Kidney capillary endothelial cell (primary cell): ENCODE measurements around the gene MOAP1.
A peak's percentile ranks its signal among the peaks of the same experiment; 100 is the strongest.
"Not testable (repeated sequence)": the region's sequence is repeated elsewhere in the genome, so short reads cannot be mapped to it uniquely, and the experiment has no call there.

Experiments used
- DNase-seq: peaks from one replicate; pipeline ENCODE4 v3.0.0-alpha.2; 2018; ENCODE audit warnings: low spot score

Gene MOAP1

DNA sequence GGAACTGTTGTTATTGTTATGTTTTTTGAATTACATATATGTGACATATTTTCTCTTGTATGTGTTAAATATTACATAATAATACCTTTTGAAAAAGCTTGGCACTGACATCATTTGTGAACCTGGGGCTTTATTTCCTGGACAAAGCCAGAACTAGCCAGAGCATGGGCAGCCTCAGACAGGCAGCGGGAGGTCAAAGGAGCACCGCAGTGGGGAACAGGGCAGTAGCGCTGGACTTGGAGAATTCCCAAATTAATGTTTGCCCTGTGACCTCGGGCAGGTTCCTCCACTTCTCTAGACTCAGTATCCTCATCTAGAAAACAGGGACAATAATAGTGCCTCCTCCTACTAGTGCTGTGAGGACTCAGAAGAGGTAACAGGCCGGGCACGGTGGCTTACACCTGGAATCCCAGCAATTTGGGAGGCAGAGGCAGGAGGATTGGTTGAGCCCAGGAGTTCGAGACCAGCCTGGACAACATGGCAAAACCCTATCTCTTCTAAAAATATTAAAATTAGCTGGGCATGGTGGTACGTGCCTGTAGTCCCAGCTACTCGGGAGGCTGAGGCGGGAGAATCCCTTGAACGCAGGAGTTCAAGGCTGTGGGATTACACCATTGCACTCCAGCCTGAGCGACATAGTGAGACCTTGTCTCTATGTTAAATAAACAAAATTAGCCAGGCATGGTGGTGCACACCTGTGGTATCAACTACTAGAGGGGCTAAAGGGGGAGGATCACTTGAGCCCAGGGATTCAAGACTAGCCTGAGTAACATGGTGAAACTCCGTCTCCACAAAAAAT lies 41.6 kb downstream of the MOAP1 start:
- no peak for DNase-seq

DNA sequence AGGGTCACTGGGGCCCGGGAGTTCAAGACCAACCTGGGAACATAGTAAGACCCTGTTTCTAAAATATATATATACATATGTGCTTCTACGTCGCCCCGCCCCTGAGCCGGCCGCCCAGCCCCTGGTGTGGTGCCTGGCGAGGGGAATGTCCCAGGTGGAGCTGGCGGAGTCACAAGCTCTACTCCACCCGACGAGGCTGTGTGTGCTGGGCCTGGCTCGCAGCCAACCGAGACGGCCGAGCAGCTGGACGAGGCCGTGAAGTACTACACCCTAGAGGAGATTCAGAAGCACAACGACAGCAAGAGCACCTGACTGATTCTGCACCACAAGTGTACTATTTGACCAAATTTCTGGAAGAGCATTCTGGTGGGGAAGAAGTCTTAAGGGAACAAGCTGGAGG lies 46.8 kb downstream of the MOAP1 start:
- no peak for DNase-seq

DNA sequence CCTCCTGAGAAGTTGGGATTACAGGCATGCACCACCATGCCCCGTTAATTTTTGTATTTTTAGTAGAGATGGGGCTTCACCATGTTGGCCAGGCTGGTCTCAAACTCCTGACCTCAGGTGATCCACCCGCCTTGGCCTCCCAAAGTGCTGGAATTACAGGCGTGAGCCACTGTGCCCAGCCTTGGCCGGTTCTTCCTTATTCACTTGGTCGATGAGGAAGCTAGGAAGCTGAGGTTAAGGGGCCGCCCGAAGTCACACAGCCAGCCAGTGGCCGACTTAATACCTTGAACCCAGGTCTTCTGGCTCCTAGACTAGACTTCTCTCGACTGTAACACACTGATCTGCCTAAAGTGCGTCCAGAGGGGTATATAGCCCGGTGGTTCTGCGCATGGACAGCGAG lies 48.2 kb downstream of the MOAP1 start:
- not testable (repeated sequence) for DNase-seq

DNA sequence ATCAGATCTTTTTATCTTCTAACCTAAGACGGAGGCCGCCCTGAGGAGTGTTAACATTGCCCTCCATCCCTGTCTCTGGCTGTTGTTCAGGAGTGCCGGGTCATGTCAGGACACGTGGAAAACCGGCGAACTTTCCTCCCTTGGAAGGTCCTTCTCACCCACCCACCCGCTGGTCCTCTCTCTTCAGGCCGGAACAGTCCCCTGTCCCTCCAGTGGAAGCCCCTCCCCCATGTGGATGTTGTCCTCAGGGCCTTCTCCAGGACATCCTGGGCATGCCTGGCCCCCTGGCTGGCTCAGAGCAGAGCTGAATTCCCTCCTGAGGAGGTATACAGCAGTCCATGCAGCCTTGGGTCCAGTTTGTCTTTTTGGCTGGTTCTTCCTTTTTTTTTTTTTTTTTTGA lies 48.7 kb downstream of the MOAP1 start:
- no peak for DNase-seq

DNA sequence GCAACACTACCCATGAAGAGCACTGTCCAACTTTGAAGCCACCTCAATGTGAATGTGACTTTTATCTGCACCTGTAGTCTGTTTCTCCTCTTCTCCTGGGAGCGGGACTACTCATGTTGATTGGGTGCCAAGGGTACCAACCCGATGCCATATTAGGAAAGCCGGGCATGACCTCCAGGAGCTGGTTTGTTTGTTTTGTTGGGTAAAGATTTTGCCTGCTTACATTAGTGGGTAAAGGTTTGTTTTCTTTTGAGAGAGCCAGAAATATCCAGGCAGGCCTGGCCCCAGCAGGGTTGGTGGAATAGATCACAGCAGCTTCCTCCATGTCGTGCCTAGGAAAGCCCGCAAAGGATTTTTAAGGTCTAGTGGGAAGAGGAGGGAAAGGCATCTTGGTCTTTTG lies 49.3 kb downstream of the MOAP1 start:
- no peak for DNase-seq

DNA sequence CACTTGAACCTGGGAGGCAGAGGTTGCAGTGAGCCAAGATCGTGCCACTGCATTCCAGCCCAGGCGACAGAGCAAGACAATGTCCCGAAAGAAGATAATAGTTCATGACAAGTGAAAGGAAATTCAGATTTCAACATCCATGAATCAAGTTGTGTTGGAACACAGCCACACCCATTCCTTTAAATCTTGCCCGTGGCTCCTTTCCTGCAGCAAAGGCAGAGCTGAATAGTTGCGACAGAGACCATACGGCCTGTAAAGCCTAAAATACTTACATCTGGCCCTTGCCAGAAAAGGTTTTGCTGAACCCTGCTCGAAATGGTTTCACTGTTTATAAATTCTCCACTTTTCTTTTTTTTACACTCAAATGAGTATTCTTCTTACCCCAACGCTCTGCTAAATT lies 51.2 kb downstream of the MOAP1 start:
- no peak for DNase-seq

DNA sequence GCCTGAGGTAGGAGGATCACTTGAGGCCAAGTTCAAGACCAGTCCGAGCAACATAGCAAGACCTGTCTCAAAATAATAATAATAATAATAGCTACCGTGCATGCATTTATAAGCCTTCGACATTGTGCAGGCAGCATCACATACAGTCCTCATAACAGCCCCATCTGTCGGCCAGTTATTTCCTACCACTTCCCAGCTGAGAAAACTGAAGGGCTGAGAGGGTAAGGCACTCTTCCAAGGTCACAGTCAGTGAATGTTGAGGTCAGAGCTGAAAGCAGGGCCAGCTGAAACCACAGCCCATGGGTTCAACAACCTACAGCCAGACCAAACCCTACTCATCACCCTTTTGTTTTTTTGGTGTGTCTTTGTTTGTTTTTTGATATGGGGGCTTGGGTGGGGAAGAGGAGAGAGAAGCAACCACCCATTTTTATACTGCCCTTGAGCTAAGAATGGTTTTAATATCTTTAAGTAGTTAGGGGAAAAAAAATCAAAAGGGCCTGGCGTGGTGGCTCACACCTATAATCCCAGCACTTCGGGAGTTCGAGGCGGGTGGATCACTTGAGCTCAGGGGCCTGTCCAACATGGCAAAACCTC lies 52.1 kb downstream of the MOAP1 start:
- peak; percentile 22 for DNase-seq
